ENCODE results near the gene ZBTB21. TPM values are rescaled to one million over a fixed set of nuclear protein-coding genes. Genes with fewer than 3 reads are reported as not detected.

ZBTB21 gene
- total and polyA plus RNA-seq, 9 of the 15 experiments (the other 6 are each of a cell fraction or from before 2014, with no cell fraction given): 2.2 to 15.2 (median 8.7) TPM

DNA sequence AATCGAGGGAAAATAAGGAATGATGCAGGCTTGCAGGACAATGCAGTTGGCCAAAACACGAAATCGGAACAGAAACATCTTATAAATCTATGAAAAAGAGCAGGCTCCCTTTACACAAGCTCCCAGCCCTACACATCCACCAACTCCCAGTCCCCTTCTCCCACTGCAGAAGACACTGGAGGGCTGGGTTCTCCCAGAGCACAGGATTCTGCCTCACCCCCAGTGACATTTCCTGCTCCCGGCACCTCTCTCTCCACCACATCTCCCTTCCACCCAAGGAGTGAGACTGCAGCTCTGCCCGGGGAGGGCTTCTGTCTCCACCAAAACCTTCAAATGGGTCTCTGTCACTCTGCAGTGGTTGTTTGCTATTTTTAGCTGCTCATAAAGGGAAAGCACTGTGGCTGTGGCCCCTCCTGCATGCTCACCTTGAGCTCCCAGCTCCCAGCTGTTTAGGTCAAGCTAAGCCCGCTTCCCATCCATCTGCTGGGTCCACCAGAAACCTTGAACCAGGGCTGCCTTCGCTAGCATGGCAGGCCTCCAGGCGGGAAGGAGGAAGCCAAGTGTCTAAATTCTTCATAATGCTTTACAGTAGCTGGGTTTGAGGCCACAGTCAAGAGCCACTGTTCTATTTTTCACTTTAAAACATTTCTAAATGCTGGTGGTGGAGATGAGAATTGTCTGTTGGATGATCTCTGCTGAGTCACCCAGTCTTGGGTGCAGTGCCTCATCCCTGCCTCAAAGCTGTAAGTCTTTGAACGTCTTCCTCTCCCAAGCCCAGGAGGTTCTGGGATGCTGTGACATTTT is 53.0 kb downstream of the ZBTB21 start (continued):
- peak; percentile 19 to 85; a peak in 2 of 4 replicates for TF ChIP-seq RCOR1 (IDR thresholded peaks at IDR 0.05; ENCODE audit: borderline replicate concordance in 1 of 2, low read depth in 2 of 2, low read length in 2 of 2)
- TF ChIP-seq TARDBP (IDR thresholded peaks at IDR 0.05): no peak
- TF ChIP-seq, protein P1, sequence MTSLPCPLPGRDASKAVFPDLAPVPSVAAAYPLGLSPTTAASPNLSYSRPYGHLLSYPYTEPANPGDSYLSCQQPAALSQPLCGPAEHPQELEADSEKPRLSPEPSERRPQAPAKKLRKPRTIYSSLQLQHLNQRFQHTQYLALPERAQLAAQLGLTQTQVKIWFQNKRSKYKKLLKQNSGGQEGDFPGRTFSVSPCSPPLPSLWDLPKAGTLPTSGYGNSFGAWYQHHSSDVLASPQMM (CRISPR knock-in tag; IDR thresholded peaks at IDR 0.05): no peak
- TF ChIP-seq TCF7L2 (IDR thresholded peaks at IDR 0.05; ENCODE audit: low read depth, low read length): no peak
- no peak for TF ChIP-seq CC2D1A (IDR thresholded peaks at IDR 0.05)
- no peak for TF ChIP-seq ZNF707 (CRISPR knock-in tag; conservative IDR thresholded peaks at IDR 0.05)
- TF ChIP-seq HCFC1 (IDR thresholded peaks at IDR 0.05; ENCODE audit: low read depth, low read length): no peak
- no peak for TF ChIP-seq ZNF239 (CRISPR knock-in tag; IDR thresholded peaks at IDR 0.05)
- TF ChIP-seq ETV6 (IDR thresholded peaks at IDR 0.05; ENCODE audit: borderline replicate concordance in 1 of 2, low read depth in 2 of 2, low read length in 1 of 2): no peak
- no peak for TF ChIP-seq ETV6 (CRISPR knock-in tag; IDR thresholded peaks at IDR 0.05; ENCODE audit: borderline replicate concordance)
- TF ChIP-seq ZNF778 (CRISPR knock-in tag; IDR thresholded peaks at IDR 0.05): no peak
- 0 out of 4 replicates have a peak, but pooled peaks of 1 of the 2 experiments have one; percentile 11 for TF ChIP-seq TRIM24 (IDR thresholded peaks at IDR 0.05)
- no peak for TF ChIP-seq POLR2A (conservative IDR thresholded peaks at IDR 0.05)
- no peak for TF ChIP-seq ZNF766 (CRISPR knock-in tag; conservative IDR thresholded peaks at IDR 0.05)
- no peak for TF ChIP-seq GTF2A2 (tag; IDR thresholded peaks at IDR 0.05)
- no peak for TF ChIP-seq RFX7 (CRISPR knock-in tag; IDR thresholded peaks at IDR 0.05)
- TF ChIP-seq RBM22 (IDR thresholded peaks at IDR 0.05; ENCODE audit: low read depth, low read length, poor library complexity, severe bottlenecking): no peak
- no peak for TF ChIP-seq ZBTB7A (IDR thresholded peaks at IDR 0.05; ENCODE audit: borderline replicate concordance, control insufficient read depth, low read depth, low read length)
- TF ChIP-seq XRCC3 (IDR thresholded peaks at IDR 0.05): no peak
- TF ChIP-seq PHF20 (IDR thresholded peaks at IDR 0.05; ENCODE audit: partially characterized antibody): no peak
- peak; percentile 95 for TF ChIP-seq MAFK (IDR thresholded peaks at IDR 0.05; ENCODE audit: low read length)
- TF ChIP-seq EZH2 (IDR thresholded peaks at IDR 0.05; ENCODE audit: borderline replicate concordance, low read depth, low read length): no peak
- TF ChIP-seq GTF2E2 (tag; IDR thresholded peaks at IDR 0.05): no peak
- no peak for TF ChIP-seq HMG20B (CRISPR knock-in tag; IDR thresholded peaks at IDR 0.05)
- no peak for TF ChIP-seq FOXA3 (CRISPR knock-in tag; conservative IDR thresholded peaks at IDR 0.05 in 1 of 2, IDR thresholded peaks at IDR 0.05 in 1 of 2)
- no peak for TF ChIP-seq CHD2 (IDR thresholded peaks at IDR 0.05; ENCODE audit: low read depth, low read length)
- no peak for TF ChIP-seq ATF7 (IDR thresholded peaks at IDR 0.05)
- no peak for TF ChIP-seq JUNB (CRISPR knock-in tag; conservative IDR thresholded peaks at IDR 0.05)
- TF ChIP-seq ETS2 (tag; IDR thresholded peaks at IDR 0.05; ENCODE audit: borderline replicate concordance, poor library complexity, severe bottlenecking): no peak
- TF ChIP-seq, protein P2, sequence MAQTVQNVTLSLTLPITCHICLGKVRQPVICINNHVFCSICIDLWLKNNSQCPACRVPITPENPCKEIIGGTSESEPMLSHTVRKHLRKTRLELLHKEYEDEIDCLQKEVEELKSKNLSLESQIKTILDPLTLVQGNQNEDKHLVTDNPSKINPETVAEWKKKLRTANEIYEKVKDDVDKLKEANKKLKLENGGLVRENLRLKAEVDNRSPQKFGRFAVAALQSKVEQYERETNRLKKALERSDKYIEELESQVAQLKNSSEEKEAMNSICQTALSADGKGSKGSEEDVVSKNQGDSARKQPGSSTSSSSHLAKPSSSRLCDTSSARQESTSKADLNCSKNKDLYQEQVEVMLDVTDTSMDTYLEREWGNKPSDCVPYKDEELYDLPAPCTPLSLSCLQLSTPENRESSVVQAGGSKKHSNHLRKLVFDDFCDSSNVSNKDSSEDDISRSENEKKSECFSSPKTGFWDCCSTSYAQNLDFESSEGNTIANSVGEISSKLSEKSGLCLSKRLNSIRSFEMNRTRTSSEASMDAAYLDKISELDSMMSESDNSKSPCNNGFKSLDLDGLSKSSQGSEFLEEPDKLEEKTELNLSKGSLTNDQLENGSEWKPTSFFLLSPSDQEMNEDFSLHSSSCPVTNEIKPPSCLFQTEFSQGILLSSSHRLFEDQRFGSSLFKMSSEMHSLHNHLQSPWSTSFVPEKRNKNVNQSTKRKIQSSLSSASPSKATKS (CRISPR knock-in tag; IDR thresholded peaks at IDR 0.05): no peak
- 0 out of 2 replicates have a peak, but pooled peaks have one; percentile 6 for TF ChIP-seq PHF21A (IDR thresholded peaks at IDR 0.05; ENCODE audit: borderline replicate concordance, low read depth)

Measured in K562 (cell line).